Fibroblast of lung (primary cell): ENCODE results near the gene POMT1. TPM values are rescaled to one million over a fixed set of nuclear protein-coding genes. Genes with fewer than 3 reads are reported as not detected.

Experiments
- DNase-seq, 2 donors: peaks; one replicate each; pipeline versions ENCODE4 v3.0.0 to v3.0.0-alpha.2; 2010; ENCODE audit warnings: low read depth in 2 of 2
- H2AFZ ChIP-seq: 2 replicates; pipeline ENCODE4 v1.5.1; 2012; ENCODE audit warnings: low read length, control low read depth, inconsistent platforms
- H3K27ac ChIP-seq: 2 replicates; pipeline ENCODE4 v1.5.1; 2011; ENCODE audit warnings: low read length, control low read depth; ENCODE audit not compliant: insufficient read depth
- H3K27me3 ChIP-seq: 2 replicates; pipeline ENCODE4 v1.5.1; 2011; ENCODE audit warnings: mild to moderate bottlenecking, low read length; ENCODE audit not compliant: control insufficient read depth, insufficient read depth
- H3K36me3 ChIP-seq: 2 replicates; pipeline ENCODE4 v1.5.1; 2011; ENCODE audit warnings: low read length; ENCODE audit not compliant: control insufficient read depth, insufficient read depth
- H3K4me1 ChIP-seq: 2 replicates; pipeline ENCODE4 v1.5.1; 2011; ENCODE audit warnings: low read length; ENCODE audit not compliant: control insufficient read depth, insufficient read depth; ENCODE audit errors: extremely low read depth
- H3K4me2 ChIP-seq: 2 replicates; pipeline ENCODE4 v1.5.1; 2011; ENCODE audit warnings: low read length, control low read depth; ENCODE audit not compliant: insufficient read depth; ENCODE audit errors: extremely low read depth
- H3K4me3 ChIP-seq, 4 experiments: fragments of 200-600 bp in 1 of 4; sonication (generic) in 1 of 4; replicated peaks in 1 of 4; 2 replicates each; pipeline ENCODE4 v1.5.1; 2011 to 2016; ENCODE audit warnings: low read length in 4 of 4, low read depth in 3 of 4, mild to moderate bottlenecking in 3 of 4, control low read depth in 2 of 4, inconsistent platforms in 1 of 4, mixed read lengths in 1 of 4; ENCODE audit not compliant: insufficient read depth in 1 of 4; ENCODE audit errors: control extremely low read depth in 1 of 4
- H3K79me2 ChIP-seq: 2 replicates; pipeline ENCODE4 v1.5.1; 2012; ENCODE audit warnings: mild to moderate bottlenecking, low read length, inconsistent platforms; ENCODE audit not compliant: control insufficient read depth, insufficient read depth
- H3K9ac ChIP-seq: 2 replicates; pipeline ENCODE4 v1.5.1; 2011; ENCODE audit warnings: mild to moderate bottlenecking, low read length, control low read depth; ENCODE audit not compliant: insufficient read depth
- H3K9me3 ChIP-seq: 2 replicates; pipeline ENCODE4 v1.5.1; 2012; ENCODE audit warnings: low read depth, low read length; ENCODE audit not compliant: control insufficient read depth, insufficient read depth
- H4K20me1 ChIP-seq: 2 replicates; pipeline ENCODE4 v1.5.1; 2011; ENCODE audit warnings: low read length; ENCODE audit not compliant: control insufficient read depth, insufficient read depth; ENCODE audit errors: extremely low read depth
- EZH2 ChIP-seq: IDR thresholded peaks from 2 replicates; pipeline ENCODE4 v1.5.1; 2012; ENCODE audit warnings: low read length, control low read depth, mild to moderate bottlenecking; ENCODE audit errors: missing control alignments
- polyA plus RNA-seq, 2 donors: library from polyadenylated mRNA; depleted of rRNA in 1 of 2; stranded (reverse) in 1 of 2; unstranded in 1 of 2; fragments of >200 nt; gene quantifications; 2 replicates each; pipeline ENCODE4 v1.2.1, GENCODE V29; 2011 to 2012; ENCODE audit warnings: missing spikeins in 1 of 2
- total RNA-seq: library from RNA; depleted of rRNA; stranded (reverse); fragments of >200 nt; gene quantifications from 2 replicates; pipeline ENCODE4 v1.2.1, GENCODE V29; 2014
- TF ChIP-seq, protein P1 (sequence below), 2 donors: IDR thresholded peaks in 1 of 2; conservative IDR thresholded peaks in 1 of 2; 1 replicate in 1 of 2; 2 replicates in 1 of 2; pipeline ENCODE4 v1.5.1; 2011 to 2012; ENCODE audit warnings: low read length in 2 of 2, control low read depth in 1 of 2, inconsistent platforms in 1 of 2, low read depth in 1 of 2, mild to moderate bottlenecking in 1 of 2

POMT1 gene
- total and polyA plus RNA-seq, 2 donors (not counting 1 experiment from before 2014, with no cell fraction given): 17.7 to 36.7 TPM

- no peak overlapping the region for H2AFZ ChIP-seq
- peaks cover 24% of the 10 kb centered on the region for H3K36me3 ChIP-seq
- no peaks in the 10 kb centered on the region for H3K9me3 ChIP-seq
- TF ChIP-seq, protein P1, sequence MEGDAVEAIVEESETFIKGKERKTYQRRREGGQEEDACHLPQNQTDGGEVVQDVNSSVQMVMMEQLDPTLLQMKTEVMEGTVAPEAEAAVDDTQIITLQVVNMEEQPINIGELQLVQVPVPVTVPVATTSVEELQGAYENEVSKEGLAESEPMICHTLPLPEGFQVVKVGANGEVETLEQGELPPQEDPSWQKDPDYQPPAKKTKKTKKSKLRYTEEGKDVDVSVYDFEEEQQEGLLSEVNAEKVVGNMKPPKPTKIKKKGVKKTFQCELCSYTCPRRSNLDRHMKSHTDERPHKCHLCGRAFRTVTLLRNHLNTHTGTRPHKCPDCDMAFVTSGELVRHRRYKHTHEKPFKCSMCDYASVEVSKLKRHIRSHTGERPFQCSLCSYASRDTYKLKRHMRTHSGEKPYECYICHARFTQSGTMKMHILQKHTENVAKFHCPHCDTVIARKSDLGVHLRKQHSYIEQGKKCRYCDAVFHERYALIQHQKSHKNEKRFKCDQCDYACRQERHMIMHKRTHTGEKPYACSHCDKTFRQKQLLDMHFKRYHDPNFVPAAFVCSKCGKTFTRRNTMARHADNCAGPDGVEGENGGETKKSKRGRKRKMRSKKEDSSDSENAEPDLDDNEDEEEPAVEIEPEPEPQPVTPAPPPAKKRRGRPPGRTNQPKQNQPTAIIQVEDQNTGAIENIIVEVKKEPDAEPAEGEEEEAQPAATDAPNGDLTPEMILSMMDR (conservative IDR thresholded peaks at IDR 0.05 in 1 of 2, IDR thresholded peaks at IDR 0.05 in 1 of 2; ENCODE audit: low read depth in 1 of 2, low read length in 2 of 2): no peak
- TF ChIP-seq EZH2: no peak
- no peak for DNase-seq
- no peak overlapping the region for H3K4me2 ChIP-seq
- no peak overlapping the region for H3K4me3 ChIP-seq
- peaks cover 12% of the 10 kb centered on the region for H3K79me2 ChIP-seq
- H3K27me3 ChIP-seq: no peaks in the 10 kb centered on the region
- peaks cover 2% of the 10 kb centered on the region for H3K4me1 ChIP-seq
- no peak overlapping the region for H3K9ac ChIP-seq
- no peaks in the 10 kb centered on the region for H4K20me1 ChIP-seq
- H3K27ac ChIP-seq: no peak overlapping the region
These were observed 26.3 kb downstream of the POMT1 start for GRCh38 chr9:131528886-131529505.

DNA sequence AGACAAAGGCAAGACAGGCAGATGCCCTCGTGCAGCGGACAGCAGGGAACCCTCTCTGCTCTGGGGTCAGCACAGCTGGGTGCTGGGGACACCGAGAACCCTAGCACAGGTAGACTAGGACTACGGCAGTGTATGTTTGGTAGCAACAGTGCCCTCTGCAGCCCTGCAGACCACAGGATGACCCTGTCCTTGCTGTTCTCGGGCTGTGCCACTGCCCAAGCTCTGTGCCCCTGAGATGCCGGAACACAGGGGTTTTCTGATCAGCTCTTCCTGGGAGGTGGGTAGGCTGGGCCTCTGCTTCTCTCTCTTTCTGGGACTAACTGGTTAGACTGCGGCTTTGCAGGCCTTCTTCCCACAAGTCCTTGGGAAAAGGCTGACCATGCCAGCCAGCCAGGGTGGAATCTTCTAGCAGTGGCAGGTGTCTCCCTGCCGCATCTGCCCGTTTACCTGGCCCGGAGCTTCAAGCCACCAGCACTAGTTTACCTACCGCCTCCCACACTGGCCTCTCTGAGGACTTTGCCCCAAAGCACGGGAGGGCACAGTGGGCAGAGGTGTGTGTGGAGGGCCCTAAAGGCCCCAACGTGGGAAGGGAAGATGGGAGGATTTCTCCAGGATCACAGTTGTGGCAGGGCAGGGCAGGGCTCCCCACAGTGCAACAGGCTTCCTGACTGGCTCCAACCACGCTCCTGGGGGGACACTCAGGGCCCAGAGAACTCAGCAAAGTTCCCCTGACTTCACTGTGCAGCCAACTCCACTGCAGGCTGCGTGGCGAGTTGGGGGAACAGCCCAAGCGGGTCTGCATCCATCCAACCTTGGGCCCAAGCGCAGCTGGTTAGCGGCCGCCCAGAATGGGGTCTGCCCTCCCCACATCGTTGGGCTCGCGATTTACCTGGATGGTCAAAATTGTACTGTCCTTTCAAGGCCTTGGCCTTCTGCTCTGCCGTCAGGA lies 27.2 kb downstream of the POMT1 start:
- H4K20me1 ChIP-seq: no peaks in the 10 kb centered on the region
- no peak for DNase-seq
- no peak for TF ChIP-seq EZH2
- TF ChIP-seq, protein P1 (conservative IDR thresholded peaks at IDR 0.05 in 1 of 2, IDR thresholded peaks at IDR 0.05 in 1 of 2; ENCODE audit: low read depth in 1 of 2, low read length in 2 of 2): no peak
- H3K27me3 ChIP-seq: no peaks in the 10 kb centered on the region
- peak overlapping the region; percentile 51 for H2AFZ ChIP-seq
- H3K9me3 ChIP-seq: no peaks in the 10 kb centered on the region
- peak overlapping the region; percentile 80 for H3K9ac ChIP-seq
- peak overlapping the region; percentile 66 to 80 (median 76) for H3K4me3 ChIP-seq
- H3K79me2 ChIP-seq: peaks cover 12% of the 10 kb centered on the region
- H3K4me1 ChIP-seq: peaks cover 2% of the 10 kb centered on the region
- H3K36me3 ChIP-seq: peaks cover 18% of the 10 kb centered on the region
- peak overlapping the region; percentile 95 for H3K4me2 ChIP-seq
- H3K27ac ChIP-seq: peak overlapping the region; percentile 59

DNA sequence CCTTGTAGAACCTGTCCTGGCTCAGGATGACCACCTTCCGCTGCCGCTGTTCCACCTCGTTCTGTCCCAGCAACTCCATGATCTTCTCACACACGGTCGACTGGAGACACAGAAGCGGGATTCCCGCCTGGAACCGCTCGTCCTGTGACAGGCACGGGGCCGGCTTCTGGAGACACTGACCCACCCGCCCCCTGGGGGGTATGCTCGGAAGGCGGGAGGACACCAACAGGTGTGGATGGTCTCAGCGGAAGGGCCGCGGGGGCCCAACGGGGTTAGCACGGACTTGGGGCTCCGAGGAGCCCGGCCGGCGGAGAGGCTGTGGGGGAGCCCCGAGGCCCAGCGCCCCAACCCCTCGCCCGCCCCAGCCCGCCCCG lies 27.8 kb downstream of the POMT1 start:
- H3K27ac ChIP-seq: peak overlapping the region; percentile 59
- peak overlapping the region; percentile 66 to 80 (median 76) for H3K4me3 ChIP-seq
- peak in 1 of 2 donors; percentile 18 for DNase-seq
- TF ChIP-seq, protein P1 (conservative IDR thresholded peaks at IDR 0.05 in 1 of 2, IDR thresholded peaks at IDR 0.05 in 1 of 2; ENCODE audit: low read depth in 1 of 2, low read length in 2 of 2): no peak
- TF ChIP-seq EZH2: no peak
- peak overlapping the region; percentile 80 for H3K9ac ChIP-seq
- H3K4me1 ChIP-seq: peaks cover 2% of the 10 kb centered on the region
- peak overlapping the region; percentile 95 for H3K4me2 ChIP-seq
- H3K79me2 ChIP-seq: peaks cover 12% of the 10 kb centered on the region
- H2AFZ ChIP-seq: peak overlapping the region; percentile 51
- peaks cover 15% of the 10 kb centered on the region for H3K36me3 ChIP-seq
- no peaks in the 10 kb centered on the region for H3K9me3 ChIP-seq
- H4K20me1 ChIP-seq: no peaks in the 10 kb centered on the region
- H3K27me3 ChIP-seq: no peaks in the 10 kb centered on the region
